ENCODE results near the gene GSAP.

The GSAP gene

GRCh38 chr7:77439572-77439971 lies 23.4 kb upstream of the GSAP start:
- peak; percentile 13 for TF ChIP-seq CTCF (conservative IDR thresholded peaks at IDR 0.05; ENCODE audit: low read depth, low read length)
- no peak for DNase-seq (ENCODE audit: low read depth)
- H3K4me3 ChIP-seq (ENCODE audit: low read length), result no peak overlapping the region

DNA sequence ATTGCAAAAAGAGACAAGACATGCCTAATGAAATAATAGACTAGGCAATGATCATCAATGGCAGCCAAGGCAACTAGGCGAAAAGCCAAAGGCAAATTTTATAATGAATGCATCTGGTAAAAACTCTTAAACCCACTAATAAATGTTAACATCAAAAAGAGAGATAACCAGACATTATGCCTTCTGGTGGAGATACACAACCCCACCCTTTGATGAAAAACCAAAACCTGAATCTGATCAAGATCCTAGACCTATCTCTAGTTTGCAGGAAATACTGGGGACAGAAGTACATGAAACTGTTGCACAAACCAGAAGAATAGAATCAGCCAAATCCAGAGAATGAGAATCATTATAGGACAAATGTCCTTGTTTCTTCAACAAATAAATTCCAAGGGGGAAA lies 22.0 kb upstream of the GSAP start:
- no peak overlapping the region for H3K4me3 ChIP-seq (ENCODE audit: low read length)

DNA sequence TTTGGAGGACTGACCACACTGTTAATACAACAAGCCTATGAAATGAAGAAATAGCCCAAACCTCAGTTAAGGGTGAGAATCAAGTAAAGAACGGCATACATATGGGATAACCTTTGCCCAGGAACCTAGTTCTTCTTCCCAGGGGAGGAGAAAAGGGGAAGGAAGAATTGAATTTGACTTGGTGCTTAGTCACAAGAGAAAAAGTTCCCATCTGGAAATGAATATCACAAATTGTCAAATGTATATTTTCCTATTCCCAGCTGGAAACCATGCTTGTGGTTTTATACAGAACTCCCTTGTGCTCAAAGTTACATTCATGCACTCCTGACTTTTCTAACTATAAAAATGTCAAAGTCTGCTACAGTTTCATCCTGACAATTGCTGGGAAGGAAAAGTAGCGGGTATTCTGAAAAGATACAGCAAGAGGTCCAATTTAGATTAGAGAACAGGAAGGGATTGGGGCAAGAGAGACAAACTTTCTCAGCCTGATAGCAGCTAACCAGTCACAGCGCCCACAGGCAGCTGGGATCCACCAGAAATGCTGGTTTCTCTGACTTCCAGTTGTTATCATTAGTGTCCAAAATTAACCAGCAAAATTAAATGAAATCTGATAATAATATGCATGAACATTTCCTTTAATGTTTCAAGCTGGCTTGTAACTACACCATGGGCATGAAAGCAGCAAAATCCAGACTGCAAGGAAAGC lies 18.6 kb upstream of the GSAP start:
- DNase-seq (ENCODE audit: low read depth), result no peak
- TF ChIP-seq CTCF (conservative IDR thresholded peaks at IDR 0.05; ENCODE audit: low read depth, low read length), result no peak
- H3K4me3 ChIP-seq (ENCODE audit: low read length), result no peak overlapping the region

More for the DNA sequence above, 22.0 kb upstream of the GSAP start:
- DNase-seq (ENCODE audit: low read depth), result no peak
- no peak for TF ChIP-seq CTCF (conservative IDR thresholded peaks at IDR 0.05; ENCODE audit: low read depth, low read length)

GRCh38 chr7:77433901-77434300 lies 17.8 kb upstream of the GSAP start:
- no peak for DNase-seq (ENCODE audit: low read depth)
- no peak overlapping the region for H3K4me3 ChIP-seq (ENCODE audit: low read length)

GRCh38 chr7:77430927-77431326 lies 14.8 kb upstream of the GSAP start:
- no peak for TF ChIP-seq CTCF (conservative IDR thresholded peaks at IDR 0.05; ENCODE audit: low read depth, low read length)
- no peak for DNase-seq (ENCODE audit: low read depth)
- H3K4me3 ChIP-seq (ENCODE audit: low read length), result no peak overlapping the region

More at GRCh38 chr7:77433901-77434300, 17.8 kb upstream of the GSAP start:
- TF ChIP-seq CTCF (conservative IDR thresholded peaks at IDR 0.05; ENCODE audit: low read depth, low read length), result no peak

DNA sequence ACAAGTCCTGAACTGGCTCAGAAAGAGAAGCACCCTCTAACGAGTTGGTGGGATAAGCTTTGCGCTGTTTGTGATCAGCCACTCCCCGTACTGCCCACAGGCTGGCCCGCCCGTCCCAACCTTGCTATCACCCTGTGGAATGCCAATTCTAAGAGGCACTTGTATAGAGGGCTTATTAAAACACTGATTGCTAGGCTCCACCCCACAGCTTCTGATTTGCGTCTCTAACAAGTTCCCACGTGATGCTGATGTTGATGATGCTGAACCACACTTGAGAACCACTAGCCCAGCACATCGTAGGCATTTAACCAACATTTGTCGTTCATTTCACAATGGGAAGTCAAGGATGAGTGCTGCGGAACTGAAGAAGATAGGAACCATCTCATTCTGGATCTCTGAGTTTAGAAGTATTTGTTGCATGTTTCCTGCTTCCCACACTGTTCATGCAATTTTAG lies 12.7 kb upstream of the GSAP start:
- H3K4me3 ChIP-seq (ENCODE audit: low read length), result no peak overlapping the region
- TF ChIP-seq CTCF (conservative IDR thresholded peaks at IDR 0.05; ENCODE audit: low read depth, low read length), result no peak
- DNase-seq (ENCODE audit: low read depth), result no peak

DNA sequence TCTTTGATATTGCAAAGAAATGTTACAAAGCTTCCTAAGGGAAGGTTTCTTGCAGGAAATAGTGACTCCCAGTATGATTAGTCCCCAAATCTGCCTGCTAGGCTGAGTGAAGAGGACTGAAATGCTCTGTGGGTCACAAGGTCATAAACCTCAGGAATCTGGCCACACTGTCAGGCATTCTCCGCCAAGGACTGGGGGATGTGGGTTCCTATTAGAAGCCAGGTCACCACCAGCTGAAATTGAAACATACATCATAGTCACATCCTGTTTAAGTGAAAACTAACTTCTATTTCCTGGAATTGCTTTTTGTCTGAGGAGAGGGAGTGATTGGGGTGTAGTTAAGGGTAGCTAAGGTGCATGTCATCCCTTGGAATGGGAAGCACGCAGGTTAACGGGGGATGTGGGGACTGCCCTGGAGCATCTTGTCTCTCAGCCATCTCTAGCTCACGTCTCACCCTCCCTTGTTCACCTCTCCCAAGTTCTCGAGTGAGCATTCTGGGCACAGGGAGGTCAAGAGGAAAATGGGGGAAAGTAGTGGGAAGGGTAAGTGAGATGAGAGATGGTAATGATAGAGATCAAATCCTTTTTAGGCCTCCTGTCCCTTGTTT lies 12.0 kb upstream of the GSAP start:
- no peak for TF ChIP-seq CTCF (conservative IDR thresholded peaks at IDR 0.05; ENCODE audit: low read depth, low read length)
- no peak for DNase-seq (ENCODE audit: low read depth)
- no peak overlapping the region for H3K4me3 ChIP-seq (ENCODE audit: low read length)

Measured in retinal pigment epithelial cell (primary cell).